ENCODE results near the gene CALU.

Gene CALU

GRCh38 chr7:128815289-128815942 is 76.3 kb downstream of the CALU start:
- DNase-seq, result no peak

- no peak for DNase-seq
Measured at GRCh38 chr7:128818694-128819093, 79.5 kb downstream of the CALU start.

Measured in fibroblast of upper back skin (primary cell).